Neural cell (in vitro differentiated cells): ENCODE results near the gene GLB1L. TPM values are rescaled to one million over a fixed set of nuclear protein-coding genes. Genes with fewer than 3 reads are reported as not detected.

ENCODE experiments used
- H2AFZ ChIP-seq: fragments of 200-600, 300-800 bp; sonication (generic), shearing (Covaris generic); 2 replicates; pipeline ENCODE4 v1.6.0; 2014; ENCODE audit warnings: low read depth, mild to moderate bottlenecking, antibody characterized with exemption, low read length, moderate library complexity
- H3F3A ChIP-seq: fragments of 200-600 bp; shearing (Covaris generic); 2 replicates; pipeline ENCODE4 v1.6.1; 2016; ENCODE audit warnings: mild to moderate bottlenecking, moderate library complexity, mixed read lengths, antibody characterized with exemption, low read length; ENCODE audit not compliant: insufficient read depth, poor library complexity, severe bottlenecking
- H3K27ac ChIP-seq: fragments of 200-600, 300-800 bp; sonication (generic), shearing (Covaris generic); 2 replicates; pipeline ENCODE4 v1.5.1; 2014; ENCODE audit warnings: mild to moderate bottlenecking, low read length, moderate library complexity
- H3K27me3 ChIP-seq: fragments of 300-800, 200-600 bp; sonication (generic), shearing (Covaris generic); 2 replicates; pipeline ENCODE4 v1.6.0; 2014; ENCODE audit warnings: mild to moderate bottlenecking, low read depth, low read length, moderate library complexity; ENCODE audit not compliant: insufficient read depth
- H3K36me3 ChIP-seq: fragments of 300-800, 200-600 bp; sonication (generic), shearing (Covaris generic); 2 replicates; pipeline ENCODE4 v1.5.1; 2014; ENCODE audit warnings: mild to moderate bottlenecking, antibody characterized with exemption, low read length, moderate library complexity; ENCODE audit not compliant: insufficient read depth
- H3K4me2 ChIP-seq: fragments of 300-800, 200-600 bp; sonication (generic), shearing (Covaris generic); 2 replicates; pipeline ENCODE4 v1.6.0; 2014; ENCODE audit warnings: mild to moderate bottlenecking, low read length
- H3K4me3 ChIP-seq: fragments of 300-800, 200-600 bp; sonication (generic), shearing (Covaris generic); 2 replicates; pipeline ENCODE4 v1.5.1; 2014; ENCODE audit warnings: mild to moderate bottlenecking, low read length, moderate library complexity
- H3K79me2 ChIP-seq: fragments of 200-600 bp; shearing (Covaris generic); replicated peaks from 2 replicates; pipeline ENCODE4 v1.6.0; 2014; ENCODE audit warnings: mild to moderate bottlenecking, low read length, moderate library complexity; ENCODE audit not compliant: insufficient read depth
- H3K9ac ChIP-seq: fragments of 300-800, 200-600 bp; sonication (generic), shearing (Covaris generic); 2 replicates; pipeline ENCODE4 v1.6.1; 2016; ENCODE audit warnings: mild to moderate bottlenecking, low read length, mixed read lengths
- H3K9me2 ChIP-seq: fragments of 200-600 bp; shearing (Covaris generic); 2 replicates; pipeline ENCODE4 v1.6.1; 2016; ENCODE audit warnings: mild to moderate bottlenecking, low read length, mixed read lengths; ENCODE audit not compliant: insufficient read depth
- H3K9me3 ChIP-seq: fragments of 200-600, 300-800 bp; sonication (generic), shearing (Covaris generic); 2 replicates; pipeline ENCODE4 v1.6.1; 2016; ENCODE audit warnings: mild to moderate bottlenecking, mixed run types, low read length, moderate library complexity, mixed read lengths
- H4K20me1 ChIP-seq: fragments of 200-600 bp; shearing (Covaris generic); 2 replicates; pipeline ENCODE4 v1.6.1; 2016; ENCODE audit warnings: mild to moderate bottlenecking, mixed run types; ENCODE audit not compliant: insufficient read depth
- EP300 ChIP-seq: fragments of 450-650 bp; conservative IDR thresholded peaks from 2 replicates; pipeline ENCODE4 v1.6.1; 2014; ENCODE audit warnings: antibody characterized with exemption, mild to moderate bottlenecking, moderate library complexity; ENCODE audit not compliant: poor library complexity, severe bottlenecking
- EZH2 ChIP-seq: fragments of 200-600, 300-800 bp; shearing (Covaris generic), sonication (generic); IDR thresholded peaks from 2 replicates; pipeline ENCODE4 v1.6.1; 2014; ENCODE audit warnings: antibody characterized with exemption, low read length, borderline replicate concordance, mild to moderate bottlenecking; ENCODE audit not compliant: insufficient read depth, poor library complexity, severe bottlenecking
- MXI1 ChIP-seq: fragments of 450-650 bp; conservative IDR thresholded peaks from 2 replicates; pipeline ENCODE4 v1.6.1; 2014; ENCODE audit warnings: antibody characterized with exemption, mild to moderate bottlenecking; ENCODE audit not compliant: poor library complexity, severe bottlenecking
- POLR2AphosphoS5 ChIP-seq: IDR thresholded peaks from 2 replicates; pipeline ENCODE4 v1.6.1; 2012
- RAD21 ChIP-seq: fragments of 450-650 bp; conservative IDR thresholded peaks from 2 replicates; pipeline ENCODE4 v1.6.1; 2014; ENCODE audit warnings: antibody characterized with exemption, mild to moderate bottlenecking, moderate library complexity
- SMC3 ChIP-seq: fragments of 450-650 bp; conservative IDR thresholded peaks from 2 replicates; pipeline ENCODE4 v1.6.1; 2014; ENCODE audit warnings: antibody characterized with exemption, mild to moderate bottlenecking, moderate library complexity; ENCODE audit not compliant: poor library complexity
- TAF1 ChIP-seq: IDR thresholded peaks from 2 replicates; pipeline ENCODE4 v1.6.1; 2012; ENCODE audit warnings: low read depth
- polyA plus RNA-seq: library from polyadenylated mRNA; depleted of rRNA; stranded (reverse); fragments of >200 nt; gene quantifications from 2 replicates; pipeline ENCODE4 v1.2.3, GENCODE V29; 2014
- TF ChIP-seq, protein P1 (sequence below): IDR thresholded peaks from 2 replicates; pipeline ENCODE4 v1.6.1; 2012; ENCODE audit warnings: borderline replicate concordance
- TF ChIP-seq, protein P2 (sequence below): fragments of 450-650 bp; IDR thresholded peaks from 2 replicates; pipeline ENCODE4 v1.5.1; 2014; ENCODE audit warnings: antibody characterized with exemption, mild to moderate bottlenecking, moderate library complexity; ENCODE audit not compliant: poor library complexity, severe bottlenecking

The GLB1L gene
- polyA plus RNA-seq, 1 donor from 2014 or later: 12.9 TPM

- Histone ChIP-seq H3K9me2 (no peaks in the 10 kb centered on the region), H3F3A (peaks cover under 1% of the 10 kb centered on the region), H3K79me2 (no peaks in the 10 kb centered on the region), H2AFZ (no peak overlapping the region), H3K27me3 (peaks cover 11% of the 10 kb centered on the region), H3K36me3 (no peaks in the 10 kb centered on the region), H3K9ac (no peak overlapping the region), H3K9me3 (no peaks in the 10 kb centered on the region), H3K4me2 (no peak overlapping the region), H3K27ac (no peak overlapping the region), H3K4me3 (no peak overlapping the region), H4K20me1 (no peaks in the 10 kb centered on the region)
- TF ChIP-seq, protein P1, sequence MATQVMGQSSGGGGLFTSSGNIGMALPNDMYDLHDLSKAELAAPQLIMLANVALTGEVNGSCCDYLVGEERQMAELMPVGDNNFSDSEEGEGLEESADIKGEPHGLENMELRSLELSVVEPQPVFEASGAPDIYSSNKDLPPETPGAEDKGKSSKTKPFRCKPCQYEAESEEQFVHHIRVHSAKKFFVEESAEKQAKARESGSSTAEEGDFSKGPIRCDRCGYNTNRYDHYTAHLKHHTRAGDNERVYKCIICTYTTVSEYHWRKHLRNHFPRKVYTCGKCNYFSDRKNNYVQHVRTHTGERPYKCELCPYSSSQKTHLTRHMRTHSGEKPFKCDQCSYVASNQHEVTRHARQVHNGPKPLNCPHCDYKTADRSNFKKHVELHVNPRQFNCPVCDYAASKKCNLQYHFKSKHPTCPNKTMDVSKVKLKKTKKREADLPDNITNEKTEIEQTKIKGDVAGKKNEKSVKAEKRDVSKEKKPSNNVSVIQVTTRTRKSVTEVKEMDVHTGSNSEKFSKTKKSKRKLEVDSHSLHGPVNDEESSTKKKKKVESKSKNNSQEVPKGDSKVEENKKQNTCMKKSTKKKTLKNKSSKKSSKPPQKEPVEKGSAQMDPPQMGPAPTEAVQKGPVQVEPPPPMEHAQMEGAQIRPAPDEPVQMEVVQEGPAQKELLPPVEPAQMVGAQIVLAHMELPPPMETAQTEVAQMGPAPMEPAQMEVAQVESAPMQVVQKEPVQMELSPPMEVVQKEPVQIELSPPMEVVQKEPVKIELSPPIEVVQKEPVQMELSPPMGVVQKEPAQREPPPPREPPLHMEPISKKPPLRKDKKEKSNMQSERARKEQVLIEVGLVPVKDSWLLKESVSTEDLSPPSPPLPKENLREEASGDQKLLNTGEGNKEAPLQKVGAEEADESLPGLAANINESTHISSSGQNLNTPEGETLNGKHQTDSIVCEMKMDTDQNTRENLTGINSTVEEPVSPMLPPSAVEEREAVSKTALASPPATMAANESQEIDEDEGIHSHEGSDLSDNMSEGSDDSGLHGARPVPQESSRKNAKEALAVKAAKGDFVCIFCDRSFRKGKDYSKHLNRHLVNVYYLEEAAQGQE: no peak
- TF ChIP-seq RAD21: no peak
- no peak for TF ChIP-seq MXI1
- no peak for TF ChIP-seq POLR2AphosphoS5
- TF ChIP-seq, protein P2, sequence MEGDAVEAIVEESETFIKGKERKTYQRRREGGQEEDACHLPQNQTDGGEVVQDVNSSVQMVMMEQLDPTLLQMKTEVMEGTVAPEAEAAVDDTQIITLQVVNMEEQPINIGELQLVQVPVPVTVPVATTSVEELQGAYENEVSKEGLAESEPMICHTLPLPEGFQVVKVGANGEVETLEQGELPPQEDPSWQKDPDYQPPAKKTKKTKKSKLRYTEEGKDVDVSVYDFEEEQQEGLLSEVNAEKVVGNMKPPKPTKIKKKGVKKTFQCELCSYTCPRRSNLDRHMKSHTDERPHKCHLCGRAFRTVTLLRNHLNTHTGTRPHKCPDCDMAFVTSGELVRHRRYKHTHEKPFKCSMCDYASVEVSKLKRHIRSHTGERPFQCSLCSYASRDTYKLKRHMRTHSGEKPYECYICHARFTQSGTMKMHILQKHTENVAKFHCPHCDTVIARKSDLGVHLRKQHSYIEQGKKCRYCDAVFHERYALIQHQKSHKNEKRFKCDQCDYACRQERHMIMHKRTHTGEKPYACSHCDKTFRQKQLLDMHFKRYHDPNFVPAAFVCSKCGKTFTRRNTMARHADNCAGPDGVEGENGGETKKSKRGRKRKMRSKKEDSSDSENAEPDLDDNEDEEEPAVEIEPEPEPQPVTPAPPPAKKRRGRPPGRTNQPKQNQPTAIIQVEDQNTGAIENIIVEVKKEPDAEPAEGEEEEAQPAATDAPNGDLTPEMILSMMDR: no peak
- TF ChIP-seq EZH2: no peak
- no peak for TF ChIP-seq SMC3
- TF ChIP-seq TAF1: no peak
- no peak for TF ChIP-seq EP300
Observed at GRCh38 chr2:219272995-219273394, 27.8 kb upstream of the GLB1L start.

DNA sequence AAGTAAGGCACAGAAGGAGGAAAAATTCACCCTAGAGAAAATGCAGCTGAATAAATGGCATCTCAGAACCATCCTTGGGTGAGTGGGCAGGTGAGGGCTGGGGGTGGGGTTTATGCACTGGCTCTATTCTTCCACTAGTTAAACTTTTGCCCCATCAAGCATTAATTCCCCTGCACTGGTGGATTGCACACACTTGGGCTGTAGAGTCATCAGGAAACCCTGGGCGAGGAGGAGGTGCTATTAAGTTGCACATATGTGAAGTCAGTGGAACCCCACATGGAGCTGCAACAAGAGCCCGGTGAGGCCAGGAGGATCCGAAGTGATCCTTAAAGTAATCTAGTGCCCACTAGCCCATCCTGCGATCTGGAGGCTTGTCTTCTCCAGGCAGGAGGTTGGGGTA is 27.1 kb upstream of the GLB1L start:
- no peaks in the 10 kb centered on the region for H3K9me3 ChIP-seq
- H3K4me2 ChIP-seq: no peak overlapping the region
- peaks cover 11% of the 10 kb centered on the region for H3K27me3 ChIP-seq
- H3K9me2 ChIP-seq: no peaks in the 10 kb centered on the region
- H3K9ac ChIP-seq: no peak overlapping the region
- no peak overlapping the region for H3K4me3 ChIP-seq
- no peaks in the 10 kb centered on the region for H4K20me1 ChIP-seq
- H3K79me2 ChIP-seq: no peaks in the 10 kb centered on the region
- no peak for TF ChIP-seq SMC3
- TF ChIP-seq POLR2AphosphoS5: no peak
- TF ChIP-seq, protein P1: no peak
- TF ChIP-seq EZH2: no peak
- TF ChIP-seq RAD21: no peak
- no peak for TF ChIP-seq EP300
- TF ChIP-seq, protein P2: no peak
- TF ChIP-seq TAF1: no peak
- no peak for TF ChIP-seq MXI1
- H2AFZ ChIP-seq: no peak overlapping the region
- no peak overlapping the region for H3K27ac ChIP-seq
- H3F3A ChIP-seq: no peaks in the 10 kb centered on the region
- no peaks in the 10 kb centered on the region for H3K36me3 ChIP-seq
